K562 (cell line): Measurements from ENCODE around the gene MLN. TPM values are rescaled to one million over a fixed set of nuclear protein-coding genes. Genes with fewer than 3 reads are reported as not detected.

Experiments
- ATAC-seq: fragments of 200-7000 bp; cut with Tn5 transposase; 3 replicates; pipeline ENCODE4 v1.9.1; 2020; ENCODE audit warnings: moderate library complexity
- BruUV-seq: library from RNA; stranded (reverse); fragments of 400-500 nt; replicated peaks from 2 replicates; lab custom pipeline; 2021; lab: Mats Ljungman, UMichigan
- CTCF ChIA-PET: fragments of 300-600 bp; formaldehyde crosslinking; extraction: SDS; loops from one replicate; lab custom pipeline; 2021; ENCODE audit warnings: low intra/inter-chr PET ratio; lab: Yijun Ruan, JAX
- POLR2A ChIA-PET: fragments of 300-600, 350-650 bp; sonication (Branson Sonifier 250); formaldehyde crosslinking; extraction: SDS; loops from one replicate; lab custom pipeline; 2021; ENCODE audit warnings: antibody characterized with exemption, inconsistent platforms; lab: Yijun Ruan, JAX
- DNase-seq, 4 experiments: peaks; one replicate each; pipeline versions ENCODE4 v3.0.0 to v3.0.0-alpha.2; 2011 to 2018; ENCODE audit warnings: low spot score in 3 of 4, mixed read lengths in 3 of 4; ENCODE audit errors: extremely low read depth in 1 of 4
- FAIRE-seq: peaks from 2 replicates; lab custom pipeline; 2011; peaks lifted over from hg19 to GRCh38; lab: Jason Lieb, UNC
- H2AFZ ChIP-seq: 2 replicates; pipeline ENCODE4 v1.6.0; 2011; ENCODE audit warnings: low read depth, low read length, control low read depth, inconsistent platforms
- H3K27ac ChIP-seq: fragments of 200-600 bp; 3 replicates; pipeline ENCODE4 v1.8.0; 2011; ENCODE audit warnings: low read depth, mild to moderate bottlenecking, control low read depth, inconsistent platforms, low read length, moderate library complexity, mixed read lengths; ENCODE audit errors: extremely low read depth
- H3K27me3 ChIP-seq, 2 experiments: fragments of 300-600 bp in 1 of 2; 2 replicates in 1 of 2; 3 replicates in 1 of 2; pipeline versions ENCODE4 v1.6.0 to v1.8.0; 2011; ENCODE audit warnings: inconsistent platforms in 2 of 2, low read length in 2 of 2, mild to moderate bottlenecking in 1 of 2, mixed read lengths in 1 of 2, moderate library complexity in 1 of 2; ENCODE audit not compliant: control insufficient read depth in 2 of 2, insufficient read depth in 2 of 2
- H3K36me3 ChIP-seq: fragments of 300-600 bp; 3 replicates; pipeline ENCODE4 v1.8.0; 2011; ENCODE audit warnings: mild to moderate bottlenecking, low read length, inconsistent platforms; ENCODE audit not compliant: control insufficient read depth, insufficient read depth
- H3K4me1 ChIP-seq, 2 experiments: fragments of 200-600 bp in 1 of 2; replicated peaks in 1 of 2; 2 replicates in 1 of 2; 3 replicates in 1 of 2; pipeline versions ENCODE4 v1.5.1 to v1.8.0; 2011; ENCODE audit warnings: inconsistent platforms in 2 of 2, low read length in 2 of 2, mild to moderate bottlenecking in 1 of 2, mixed read lengths in 1 of 2, moderate library complexity in 1 of 2; ENCODE audit not compliant: control insufficient read depth in 2 of 2, insufficient read depth in 2 of 2
- H3K4me2 ChIP-seq: 2 replicates; pipeline ENCODE4 v1.6.1; 2011; ENCODE audit warnings: low read length, control low read depth, inconsistent platforms, mixed read lengths; ENCODE audit not compliant: insufficient read depth
- H3K4me3 ChIP-seq: fragments of 200-600 bp; sonication (generic), shearing (Covaris generic); 2 replicates; pipeline ENCODE4 v1.5.1; 2016; ENCODE audit warnings: control low read depth, inconsistent platforms
- H3K79me2 ChIP-seq: fragments of 200-600 bp; 3 replicates; pipeline ENCODE4 v1.8.0; 2011; ENCODE audit warnings: low read length, inconsistent platforms; ENCODE audit not compliant: control insufficient read depth, insufficient read depth
- H3K9ac ChIP-seq, 2 experiments: 2 replicates each; pipeline versions ENCODE4 v1.6.0 to v1.6.1; 2011; ENCODE audit warnings: low read depth in 2 of 2, low read length in 2 of 2, control low read depth in 1 of 2, inconsistent platforms in 1 of 2, mild to moderate bottlenecking in 1 of 2, mixed read lengths in 1 of 2; ENCODE audit not compliant: insufficient read depth in 1 of 2
- H3K9me1 ChIP-seq: one replicate; pipeline ENCODE4 v1.6.0; 2011; ENCODE audit warnings: inconsistent platforms, mild to moderate bottlenecking, low read length, moderate library complexity; ENCODE audit not compliant: control insufficient read depth, insufficient read depth
- H3K9me3 ChIP-seq: replicated peaks from 2 replicates; pipeline ENCODE4 v1.5.1; 2011; ENCODE audit warnings: low read depth, low read length, inconsistent platforms; ENCODE audit not compliant: control insufficient read depth, insufficient read depth
- H4K20me1 ChIP-seq: replicated peaks from 2 replicates; pipeline ENCODE4 v1.6.1; 2011; ENCODE audit warnings: low read length, inconsistent platforms, mixed read lengths; ENCODE audit not compliant: control insufficient read depth, insufficient read depth
- CREB1 ChIP-seq, 2 experiments: sonication (generic) in 1 of 2; formaldehyde crosslinking in 1 of 2; IDR thresholded peaks; 2 replicates each; pipeline versions ENCODE4 v1.6.1 to v1.8.0; 2012 to 2022; ENCODE audit warnings: inconsistent platforms in 1 of 2, mild to moderate bottlenecking in 1 of 2, missing genetic modification reagents in 1 of 2, moderate library complexity in 1 of 2
- FOXA3 ChIP-seq, 2 experiments: fragments of 450-650 bp in 1 of 2; sonication (generic) in 1 of 2; formaldehyde crosslinking; IDR thresholded peaks in 1 of 2; conservative IDR thresholded peaks in 1 of 2; 2 replicates each; pipeline versions ENCODE4 v1.4.0 to v1.8.0; 2020 to 2022; ENCODE audit warnings: mild to moderate bottlenecking in 2 of 2, missing genetic modification reagents in 1 of 2
- FOXK1 ChIP-seq: sonication (generic); formaldehyde crosslinking; IDR thresholded peaks from 2 replicates; pipeline ENCODE4 v1.8.0; 2022; ENCODE audit warnings: missing genetic modification reagents, mild to moderate bottlenecking, borderline replicate concordance
- HIVEP1 ChIP-seq: fragments of 250-450 bp; sonication (Bioruptor Pico); IDR thresholded peaks from 2 replicates; pipeline ENCODE4 v1.4.0; 2020; ENCODE audit warnings: mild to moderate bottlenecking
- MBD2 ChIP-seq: sonication (generic); IDR thresholded peaks from 2 replicates; pipeline ENCODE4 v1.6.1; 2016; ENCODE audit warnings: low read depth, borderline replicate concordance
- MLLT1 ChIP-seq, 2 experiments: fragments of 450-650 bp; IDR thresholded peaks; 2 replicates each; pipeline ENCODE4 v1.6.1; 2016
- NCOA4 ChIP-seq: fragments of 450-650 bp; IDR thresholded peaks from 2 replicates; pipeline ENCODE4 v1.6.1; 2018; ENCODE audit warnings: mild to moderate bottlenecking; ENCODE audit not compliant: partially characterized antibody
- PREB ChIP-seq: sonication (generic); formaldehyde crosslinking; IDR thresholded peaks from 2 replicates; pipeline ENCODE4 v1.8.1; 2023; ENCODE audit warnings: mild to moderate bottlenecking, missing genetic modification reagents
- SMAD4 ChIP-seq: fragments of 250-450 bp; sonication (Bioruptor Pico); conservative IDR thresholded peaks from 2 replicates; pipeline ENCODE4 v1.8.0; 2021; ENCODE audit warnings: inconsistent platforms, mild to moderate bottlenecking, moderate library complexity
- SMARCB1 ChIP-seq: IDR thresholded peaks from 2 replicates; pipeline ENCODE4 v1.6.1; 2011; ENCODE audit warnings: improper control_type of control experiment, low read depth; ENCODE audit not compliant: insufficient read length
- TAF7 ChIP-seq: fragments of 450-650 bp; IDR thresholded peaks from 2 replicates; pipeline ENCODE4 v1.6.1; 2016; ENCODE audit warnings: missing genetic modification characterization, missing compliant biosample characterization
- TEAD2 ChIP-seq: fragments of 450-650 bp; IDR thresholded peaks from 2 replicates; pipeline ENCODE4 v1.6.1; 2016; ENCODE audit warnings: missing genetic modification characterization, control low read depth, missing compliant biosample characterization
- ZNF165 ChIP-seq: fragments of 250-450 bp; sonication (Bioruptor Pico); IDR thresholded peaks from 2 replicates; pipeline ENCODE4 v1.4.0; 2020; ENCODE audit warnings: borderline replicate concordance
- ZNF398 ChIP-seq: fragments of 250-450 bp; sonication (Bioruptor Pico); IDR thresholded peaks from 2 replicates; pipeline ENCODE4 v1.8.0; 2021; ENCODE audit warnings: moderate library complexity, mild to moderate bottlenecking, inconsistent platforms
- ZNF75A ChIP-seq: fragments of 450-650 bp; formaldehyde crosslinking; IDR thresholded peaks from 2 replicates; pipeline ENCODE4 v1.4.0; 2020; ENCODE audit warnings: mild to moderate bottlenecking
- WGBS: fragments of 100-300 bp; shearing (Covaris generic); methylation state at CpG from one replicate; pipeline ENCODE4 v1.1.6; 2016; ENCODE audit warnings: low coverage, mixed read lengths; ENCODE audit not compliant: insufficient coverage; ENCODE audit errors: missing lambda C conversion rate; 5-methylcytosine and 5-hydroxymethylcytosine counted together
- in situ Hi-C: fragments of 300-500 bp; cut with MboI; formaldehyde crosslinking; loops from 4 replicates; pipeline ENCODE4 v1.15.0; 2018; ENCODE audit warnings: inconsistent platforms, mixed read lengths
- intact Hi-C: fragments of 100-400 bp; cut with micrococcal nuclease; formaldehyde crosslinking; loops from 2 replicates; pipeline ENCODE4 v1.14.2; 2022
- polyA plus RNA-seq, 8 experiments: library from polyadenylated mRNA; depleted of rRNA in 4 of 8; stranded (reverse) in 5 of 8; unstranded in 3 of 8; fragments of >200 nt; fragmentation: Nextera tagmentation in 2 of 8; fragmentation: Illumina TruSeq in 1 of 8; extraction: Ambion mirVana in 2 of 8; extraction: Trizol in 1 of 8; gene quantifications; 2 replicates each; pipeline versions ENCODE4 v1.2.1 to v1.2.3, GENCODE V29; 2011 to 2014; ENCODE audit warnings: inconsistent platforms in 1 of 8, missing spikeins in 1 of 8
- total RNA-seq, 7 experiments: library from RNA; depleted of rRNA in 6 of 7; stranded (reverse); fragments of >200 nt in 6 of 7; fragmentation: Illumina TruSeq in 2 of 7; extraction: Trizol in 2 of 7; gene quantifications; 2 replicates each; pipeline versions ENCODE4 v1.2.1 to v1.2.3, GENCODE V29; 2011 to 2021; ENCODE audit warnings: low replicate concordance in 1 of 7

Gene MLN
- total and polyA plus RNA-seq, 9 of the 15 experiments (the other 6 are each of a cell fraction or from before 2014, with no cell fraction given): not detected

- no peak overlapping the region for H2AFZ ChIP-seq
- FAIRE-seq (no peak), DNase-seq (no peak), ATAC-seq (no peak)
- no peaks in the 10 kb centered on the region for H3K9me1 ChIP-seq
- no peaks in the 10 kb centered on the region for H3K79me2 ChIP-seq
- TF ChIP-seq ZNF75A (CRISPR knock-in tag) (no peak), SMAD4 (CRISPR knock-in tag) (no peak), NCOA4 (no peak), HIVEP1 (CRISPR knock-in tag) (no peak), TAF7 (tag) (no peak), FOXK1 (CRISPR knock-in tag) (no peak), TEAD2 (tag) (no peak), PREB (CRISPR knock-in tag) (no peak), CREB1 (IDR thresholded peaks at IDR 0.05) (no peak), CREB1 (CRISPR knock-in tag; IDR thresholded peaks at IDR 0.05) (no peak), MLLT1 (IDR thresholded peaks at IDR 0.05) (no peak), ZNF398 (no peak), ZNF165 (CRISPR knock-in tag) (no peak), FOXA3 (CRISPR knock-in tag; conservative IDR thresholded peaks at IDR 0.05 in 1 of 2, IDR thresholded peaks at IDR 0.05 in 1 of 2) (no peak), MBD2 (no peak), SMARCB1 (no peak)
- ChIA-PET CTCF (no interaction called here), POLR2A (interaction anchor here (0.6 to 1.5 kb wide), 3 partner anchors 12 to 784 kb away, joined by 3 to 5 read pairs (median 5); no protein-coding TSS in a partner anchor)
- BruUV-seq: no TSS peak
- no peak overlapping the region for H3K4me2 ChIP-seq
- H3K9ac ChIP-seq: no peak overlapping the region; a peak in 1 of 4 replicates
- in situ Hi-C loops: no loop called here
- H3K27ac ChIP-seq: no peak overlapping the region
- peaks cover 6% of the 10 kb centered on the region; the same call in 1 of the 2 replicates for H4K20me1 ChIP-seq
- H3K9me3 ChIP-seq: no peaks in the 10 kb centered on the region
- H3K4me3 ChIP-seq: no peak overlapping the region
- intact Hi-C loops: no loop called here
- H3K27me3 ChIP-seq: peaks cover 35 to 70% of the 10 kb centered on the region in 2 experiments
- WGBS: under 1% methylated on average over 16 of the region's 16 CpGs
- H3K36me3 ChIP-seq: no peaks in the 10 kb centered on the region
- peaks cover 0 to 3% of the 10 kb centered on the region in 2 experiments; a peak in 1 of 5 replicates for H3K4me1 ChIP-seq
Observed at GRCh38 chr6:33813246-33813904, 9.6 kb upstream of the MLN start.
